ENCODE results near the gene LIG3.
"Not testable (repeated sequence)": the region's sequence is repeated elsewhere in the genome, so short reads cannot be mapped to it uniquely, and the experiment has no call there.

LIG3 gene

GRCh38 chr17:35045458-35045979, 65.2 kb downstream of the LIG3 start:
- DNase-seq = not testable (repeated sequence)

GRCh38 chr17:35046245-35046644, 65.9 kb downstream of the LIG3 start:
- DNase-seq = no peak

GRCh38 chr17:35046740-35047283, 66.5 kb downstream of the LIG3 start:
- peak; percentile 93 for DNase-seq

GRCh38 chr17:35048685-35049379, 68.5 kb downstream of the LIG3 start:
- no peak for DNase-seq

GRCh38 chr17:35050170-35050569, 69.9 kb downstream of the LIG3 start:
- DNase-seq = no peak

- DNase-seq = peak; percentile 77
Observed at GRCh38 chr17:35051183-35051578, 70.9 kb downstream of the LIG3 start.

- DNase-seq = peak; percentile 67
Observed at GRCh38 chr17:35051579-35052240, 71.4 kb downstream of the LIG3 start.

GRCh38 chr17:35052241-35052610, 71.9 kb downstream of the LIG3 start:
- DNase-seq = no peak

GRCh38 chr17:35052780-35053179, 72.5 kb downstream of the LIG3 start:
- DNase-seq = no peak

- no peak for DNase-seq
Observed at GRCh38 chr17:35053204-35053603, 72.9 kb downstream of the LIG3 start.

- no peak for DNase-seq
Observed at GRCh38 chr17:35056013-35056412, 75.7 kb downstream of the LIG3 start.

GRCh38 chr17:35057332-35057915, 77.1 kb downstream of the LIG3 start:
- no peak for DNase-seq
